ENCODE results near the gene RPS6KB2. TPM values are rescaled to one million over a fixed set of nuclear protein-coding genes. Genes with fewer than 3 reads are reported as not detected.

Gene RPS6KB2
- total and polyA plus RNA-seq, 4 donors: 26.3 to 69.5 (median 56.2) TPM

GRCh38 chr11:67463186-67463585 lies 34.9 kb downstream of the RPS6KB2 start:
- Histone ChIP-seq H3K27ac (ENCODE audit: low read depth in 1 of 2, low read length in 1 of 2) (no peak overlapping the region), H3K27me3 (ENCODE audit: control insufficient read depth in 3 of 3, insufficient read depth in 3 of 3, low read length in 2 of 3) (no peaks in the 10 kb centered on the region), H3K9me3 (ENCODE audit: control insufficient read depth in 4 of 4, insufficient read depth in 3 of 4, low read length in 3 of 4) (no peaks in the 10 kb centered on the region), H3K9ac (ENCODE audit: insufficient read depth in 1 of 2, low read length in 2 of 2) (no peak overlapping the region), H3K4me1 (ENCODE audit: control insufficient read depth in 5 of 5, insufficient read depth in 5 of 5, low read length in 5 of 5) (peaks cover 0 to 19% (median 4%) of the 10 kb centered on the region in 5 donors), H3K36me3 (ENCODE audit: control insufficient read depth in 4 of 4, insufficient read depth in 4 of 4, low read length in 4 of 4) (no peaks in the 10 kb centered on the region), H3K4me3 (no peak overlapping the region)
- DNase-seq (no peak), ATAC-seq (ENCODE audit: insufficient read depth, low FRiP score) (no peak)
- WGBS, 2 donors: 96 to 97% methylated on average over 10 of the region's 10 CpGs
- no peak for TF ChIP-seq CTCF (IDR thresholded peaks at IDR 0.05; ENCODE audit: control extremely low read depth, extremely low read depth)

GRCh38 chr11:67463680-67464410 lies 35.6 kb downstream of the RPS6KB2 start:
- H3K36me3 ChIP-seq (ENCODE audit: control insufficient read depth in 4 of 4, insufficient read depth in 4 of 4, low read length in 4 of 4): no peaks in the 10 kb centered on the region
- no peaks in the 10 kb centered on the region for H3K27me3 ChIP-seq (ENCODE audit: control insufficient read depth in 3 of 3, insufficient read depth in 3 of 3, low read length in 2 of 3)
- ATAC-seq (ENCODE audit: insufficient read depth, low FRiP score) (peak; percentile 29), DNase-seq (no peak)
- peak overlapping the region; percentile 57 to 90 for H3K27ac ChIP-seq (ENCODE audit: low read depth in 1 of 2, low read length in 1 of 2)
- no peak for TF ChIP-seq CTCF (IDR thresholded peaks at IDR 0.05; ENCODE audit: control extremely low read depth, extremely low read depth)
- no peaks in the 10 kb centered on the region for H3K9me3 ChIP-seq (ENCODE audit: control insufficient read depth in 4 of 4, insufficient read depth in 3 of 4, low read length in 3 of 4)
- 73 to 80% methylated on average over 19 to 20 of the region's 20 CpGs for WGBS, 2 donors
- H3K9ac ChIP-seq (ENCODE audit: insufficient read depth in 1 of 2, low read length in 2 of 2): no peak overlapping the region
- peaks cover 0 to 19% (median 4%) of the 10 kb centered on the region in 5 donors for H3K4me1 ChIP-seq (ENCODE audit: control insufficient read depth in 5 of 5, insufficient read depth in 5 of 5, low read length in 5 of 5)
- H3K4me3 ChIP-seq: peak overlapping the region; percentile 25

GRCh38 chr11:67464411-67465188 lies 36.3 kb downstream of the RPS6KB2 start:
- Histone ChIP-seq H3K9me3 (ENCODE audit: control insufficient read depth in 4 of 4, insufficient read depth in 3 of 4, low read length in 3 of 4) (no peaks in the 10 kb centered on the region), H3K9ac (ENCODE audit: insufficient read depth in 1 of 2, low read length in 2 of 2) (no peak overlapping the region), H3K36me3 (ENCODE audit: control insufficient read depth in 4 of 4, insufficient read depth in 4 of 4, low read length in 4 of 4) (no peaks in the 10 kb centered on the region), H3K27ac (ENCODE audit: low read depth in 1 of 2, low read length in 1 of 2) (peak overlapping the region; percentile 90 to 96), H3K27me3 (ENCODE audit: control insufficient read depth in 3 of 3, insufficient read depth in 3 of 3, low read length in 2 of 3) (no peaks in the 10 kb centered on the region), H3K4me3 (peak overlapping the region; percentile 73), H3K4me1 (ENCODE audit: control insufficient read depth in 5 of 5, insufficient read depth in 5 of 5, low read length in 5 of 5) (peaks cover 0 to 19% (median 4%) of the 10 kb centered on the region in 5 donors)
- 14 to 15% methylated on average over 40 to 56 of the region's 56 CpGs for WGBS, 2 donors
- peak; percentile 58 to 86 (median 80) for DNase-seq
- ATAC-seq (ENCODE audit: insufficient read depth, low FRiP score): peak; percentile 73
- no peak for TF ChIP-seq CTCF (IDR thresholded peaks at IDR 0.05; ENCODE audit: control extremely low read depth, extremely low read depth)

All from lung (tissue), 12 donors.